ENCODE measurements around the gene ISLR2.

DNA sequence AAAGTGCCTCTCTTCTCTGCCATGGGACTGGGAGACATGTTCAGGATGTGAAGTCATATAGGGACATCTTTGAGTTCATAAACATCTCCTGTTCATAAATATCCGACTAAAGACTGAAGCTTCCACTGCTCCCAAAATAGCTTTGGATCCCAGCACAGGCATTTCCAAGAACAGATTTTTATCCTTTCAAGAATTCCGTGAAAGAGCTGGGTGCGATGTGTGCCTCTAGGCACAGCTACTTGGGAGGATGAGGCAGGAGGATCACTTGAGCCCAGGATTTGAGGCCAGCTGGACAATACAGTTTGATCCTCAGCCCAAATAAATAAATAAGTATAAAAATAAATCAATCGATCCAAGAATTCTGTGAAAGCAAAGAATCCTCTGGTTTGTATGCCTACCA lies 6.7 kb upstream of the ISLR2 start:
- no peak for TF ChIP-seq CTCF (IDR thresholded peaks at IDR 0.05)
- TF ChIP-seq POLR2A (IDR thresholded peaks at IDR 0.05) = no peak
- no peak for TF ChIP-seq EP300 (IDR thresholded peaks at IDR 0.05)
